Stimulated activated CD8-positive, alpha-beta memory T cell treated with anti-CD3 and anti-CD28 coated beads, Interleukin-15, amount 100 ng/mL, for 48 hours (primary cell): ENCODE results near the gene NCKAP5L.

ENCODE experiments used
- DNase-seq, 2 donors: peaks; one replicate each; pipeline ENCODE4 v3.0.0-alpha.2; 2020; ENCODE audit warnings: low read depth in 2 of 2

NCKAP5L gene

DNA sequence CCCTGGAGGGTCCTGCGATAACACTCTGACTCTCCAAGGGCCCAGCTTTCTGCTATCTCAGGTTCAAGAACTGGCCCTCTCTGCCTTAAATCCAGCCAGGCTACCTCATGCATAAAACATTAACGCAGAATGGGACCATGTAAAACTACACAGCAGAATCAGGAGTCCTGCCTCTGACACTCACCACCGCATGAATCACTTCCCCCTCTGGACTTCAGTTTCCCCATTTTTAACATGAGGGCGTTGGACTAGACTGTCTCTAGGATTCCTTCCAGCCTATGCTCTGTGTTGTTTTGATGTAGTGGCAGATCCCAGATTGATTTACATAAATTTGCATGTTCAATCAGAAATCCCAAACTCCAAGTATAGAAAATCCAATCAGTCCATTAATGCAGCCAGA is 3.3 kb downstream of the NCKAP5L start:
- no peak for DNase-seq

DNA sequence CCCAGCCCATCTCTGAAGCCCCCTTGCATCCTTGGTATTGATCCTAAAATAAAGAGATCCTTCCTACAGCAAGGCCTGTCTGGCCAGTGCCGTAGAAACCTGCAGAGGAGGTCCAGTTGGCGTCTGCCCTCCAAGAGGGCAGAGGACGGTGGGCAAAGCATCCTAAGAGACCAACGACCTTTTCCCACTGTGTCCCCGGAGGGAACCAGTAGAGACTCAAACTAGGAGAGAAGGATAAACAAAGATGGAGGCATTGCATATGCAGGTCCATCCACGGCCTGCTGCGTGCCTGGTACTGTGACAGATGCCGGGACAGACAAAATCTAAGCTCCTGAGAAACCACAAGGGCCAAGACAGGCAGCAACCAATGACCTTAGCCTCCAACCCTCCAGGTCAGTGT is 3.8 kb downstream of the NCKAP5L start:
- no peak for DNase-seq

DNA sequence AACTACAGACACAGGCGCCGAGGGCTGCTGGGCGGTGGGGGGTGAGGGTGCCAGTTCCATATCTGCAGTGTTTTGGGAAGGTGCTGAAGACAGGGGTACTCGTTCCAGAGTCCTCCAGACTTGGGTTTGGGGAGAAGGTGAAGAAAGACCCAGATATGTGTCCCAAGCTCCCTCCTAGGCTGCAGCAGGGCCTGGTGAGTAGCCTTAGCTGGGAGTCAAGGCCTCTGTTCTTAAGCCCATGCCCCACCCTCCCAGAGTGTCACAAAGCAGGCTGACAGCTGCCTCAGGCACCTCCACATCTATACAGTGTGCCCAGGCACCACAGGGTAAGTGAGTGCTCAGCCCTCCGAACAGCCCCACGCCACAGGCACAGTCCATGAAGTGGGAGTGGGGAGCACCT is 4.3 kb downstream of the NCKAP5L start:
- no peak for DNase-seq

DNA sequence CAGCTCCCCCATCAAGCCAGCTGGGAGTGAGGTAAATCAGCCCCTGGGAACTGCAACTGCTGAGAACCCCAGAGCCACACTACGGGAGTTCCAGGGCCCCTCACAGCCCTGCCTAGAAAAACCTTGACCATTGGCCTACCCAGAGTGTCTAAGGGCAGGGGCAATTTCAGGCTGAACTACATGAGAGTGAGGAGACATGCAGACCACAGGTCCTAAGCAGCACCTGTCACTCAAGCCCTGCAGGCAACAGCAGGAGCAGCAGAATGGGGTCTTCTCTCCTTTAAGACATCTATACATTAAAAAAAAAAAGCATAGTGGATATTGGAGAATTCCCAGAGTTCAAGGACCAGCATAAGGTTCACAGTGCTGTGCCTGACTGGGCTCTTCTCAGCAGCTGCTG is 4.9 kb downstream of the NCKAP5L start:
- DNase-seq: no peak

DNA sequence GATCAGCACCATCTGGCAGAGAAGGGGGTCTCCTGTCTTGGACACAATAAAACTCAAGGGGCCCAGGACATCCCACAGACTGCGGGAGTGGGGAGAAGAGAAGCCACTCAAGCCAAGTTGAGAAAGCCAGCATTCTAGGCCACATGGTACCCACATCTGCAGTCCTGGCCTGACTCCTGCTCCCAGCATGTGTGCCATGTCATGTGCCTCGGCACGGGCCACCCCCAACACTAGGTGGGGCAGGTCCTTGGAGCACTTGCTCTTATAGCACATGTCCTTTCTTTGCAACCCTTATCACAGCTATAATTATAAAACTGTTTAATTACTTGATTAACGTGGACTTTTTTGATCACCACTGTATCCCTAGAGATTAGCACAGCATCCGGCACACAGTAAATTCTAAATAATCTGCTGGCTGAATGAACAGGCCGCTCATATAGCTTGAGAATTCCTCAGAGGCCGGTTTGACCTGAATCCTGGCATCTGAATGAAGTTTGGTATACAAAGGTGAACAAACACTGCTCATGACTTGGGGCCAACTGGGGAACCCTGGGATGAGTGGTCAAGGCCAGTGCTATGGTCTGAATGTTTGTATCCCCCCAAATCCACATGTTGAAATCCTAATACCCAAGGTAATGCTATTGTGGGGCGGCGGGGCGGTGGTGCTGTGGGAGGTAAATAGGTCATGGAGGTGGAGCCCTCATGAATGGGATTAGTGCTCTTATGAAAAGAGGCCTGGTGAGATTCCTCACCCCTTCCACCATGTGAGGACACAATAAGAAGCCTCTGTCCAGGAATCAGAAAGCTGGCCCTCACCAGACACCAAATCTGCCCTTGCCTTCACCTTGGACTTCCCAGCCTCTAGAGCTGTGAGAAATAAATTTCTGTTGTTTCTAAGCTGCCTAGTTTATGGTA is 6.6 kb downstream of the NCKAP5L start:
- DNase-seq: no peak

DNA sequence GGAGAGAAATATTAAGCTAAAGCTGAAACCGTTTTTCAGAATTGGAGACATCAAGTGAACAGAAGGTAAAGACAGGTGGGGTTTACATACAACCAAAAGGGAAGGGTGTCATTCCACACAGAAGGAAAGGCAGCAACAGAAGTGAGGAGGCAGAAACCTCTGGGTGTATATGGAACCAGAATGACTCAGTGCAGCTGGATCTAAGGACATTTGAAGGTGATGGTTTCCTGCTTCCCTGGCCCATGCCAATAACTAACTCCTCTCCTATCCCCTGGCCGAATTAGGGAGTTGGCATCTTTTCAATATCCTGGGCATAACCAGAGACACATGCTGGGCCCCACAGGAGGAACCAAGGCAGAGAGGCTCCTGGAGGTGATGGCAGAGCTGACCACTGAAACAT is 8.4 kb downstream of the NCKAP5L start:
- DNase-seq: no peak

DNA sequence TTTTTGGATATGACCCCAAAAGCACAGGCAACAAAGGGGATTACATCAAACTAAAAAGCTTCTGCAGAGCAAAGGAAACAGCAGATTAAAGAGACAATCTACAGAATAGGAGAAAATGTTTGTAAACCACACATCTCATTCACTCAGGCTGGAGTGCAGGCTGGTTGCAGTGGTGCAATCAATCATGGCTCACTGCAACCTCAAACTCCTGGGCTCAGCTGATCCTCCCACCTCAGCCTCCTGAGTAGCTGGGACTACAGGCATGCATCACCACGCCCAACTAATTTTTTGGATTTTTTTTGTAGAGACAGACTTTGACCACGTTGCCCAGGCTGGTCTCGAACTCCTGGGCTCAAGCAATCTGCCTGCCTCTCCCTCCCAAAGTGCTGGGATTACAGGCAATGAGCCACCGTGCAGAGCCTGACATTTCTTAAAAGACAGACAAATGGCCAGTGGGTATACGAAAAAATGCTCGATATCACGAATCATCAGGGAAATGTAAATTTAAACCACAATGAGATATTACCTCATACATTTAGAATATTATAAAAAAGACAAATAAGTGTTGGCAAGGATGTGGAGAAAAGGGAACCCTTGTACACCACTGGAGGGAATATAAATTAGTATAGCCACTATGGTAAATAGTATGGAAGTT is 9.8 kb downstream of the NCKAP5L start:
- DNase-seq: no peak

DNA sequence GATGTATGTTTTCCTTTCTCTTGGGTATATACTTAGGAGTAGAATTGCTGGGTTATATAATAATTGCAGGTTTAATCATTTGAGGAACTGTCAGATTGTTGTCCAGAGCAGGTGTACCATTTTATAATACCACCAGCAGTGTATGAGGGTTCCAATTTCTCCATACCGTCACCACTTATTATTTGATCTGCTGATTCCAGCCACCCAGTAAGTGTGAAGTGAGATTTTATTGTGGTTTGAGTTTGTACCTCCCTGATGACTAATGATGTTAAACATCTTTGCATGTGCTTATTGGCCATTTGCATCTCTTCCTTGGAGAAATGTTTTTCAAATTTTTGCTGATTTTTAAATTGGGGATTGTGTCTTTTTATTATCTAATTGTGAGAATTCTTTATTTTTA is 15.1 kb downstream of the NCKAP5L start:
- DNase-seq: no peak

DNA sequence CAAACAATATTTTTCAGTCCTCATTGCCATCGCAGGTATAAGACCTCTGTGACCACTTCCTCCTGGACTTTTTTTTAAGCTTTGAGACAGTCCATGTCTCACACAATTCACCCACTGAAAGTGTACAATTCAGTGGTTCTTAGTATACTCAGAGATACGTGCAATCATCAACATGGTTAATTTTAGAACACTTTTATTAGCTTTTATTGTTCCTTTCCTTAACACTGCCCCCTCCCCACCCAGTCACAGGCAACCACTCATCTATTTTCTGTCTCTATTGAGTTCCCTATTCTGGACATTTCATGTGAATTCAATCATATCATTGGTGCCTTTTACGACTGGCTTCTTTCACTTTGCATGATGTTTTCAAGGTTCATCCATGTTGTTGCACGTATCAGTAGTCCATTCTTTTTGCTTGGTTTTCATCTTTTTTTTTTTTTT is 16.2 kb downstream of the NCKAP5L start:
- DNase-seq: no peak

DNA sequence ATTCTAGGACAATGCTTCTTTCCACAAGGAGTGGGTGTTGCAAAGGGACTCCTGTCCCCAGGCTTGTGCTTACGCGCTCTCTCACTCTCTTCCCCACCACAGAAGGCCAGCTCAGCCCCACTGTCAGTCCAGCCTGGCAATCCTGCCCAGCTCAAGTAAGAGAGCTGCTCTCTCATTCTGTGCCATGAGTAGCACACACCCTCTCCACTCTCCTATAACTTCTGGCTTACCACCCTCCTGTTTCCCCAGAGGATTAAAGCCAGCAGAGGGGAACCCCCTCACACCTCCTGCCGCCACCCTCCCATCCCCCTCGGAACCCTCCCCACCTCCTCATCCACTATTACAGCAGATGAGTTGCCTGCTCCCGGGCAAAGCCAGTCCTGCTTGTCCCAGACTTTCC is 17.1 kb downstream of the NCKAP5L start:
- DNase-seq: no peak

DNA sequence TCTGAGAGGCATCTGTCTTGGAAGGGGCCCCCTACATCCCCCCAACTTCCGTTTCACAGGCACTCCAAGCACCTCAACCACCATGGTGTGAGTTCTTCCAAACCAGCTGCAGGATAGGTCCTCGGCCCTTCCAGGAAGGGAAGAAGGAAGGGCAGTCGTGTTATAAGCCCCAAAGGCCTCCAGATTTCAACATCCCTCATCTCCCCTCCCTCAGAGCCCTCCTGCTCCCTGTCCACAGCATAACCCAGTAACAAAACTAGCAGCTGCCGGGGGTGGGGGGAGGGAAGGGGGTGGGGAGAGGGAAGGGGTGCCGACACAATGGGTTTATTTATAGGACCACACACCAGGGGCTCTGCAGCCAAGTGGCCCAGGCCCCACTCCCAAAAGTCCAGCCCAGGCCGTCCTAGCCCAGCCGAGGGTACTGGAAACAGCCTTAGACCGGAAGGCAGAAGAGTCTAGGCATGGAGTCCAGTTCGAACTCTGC is 18.3 kb downstream of the NCKAP5L start:
- DNase-seq: no peak

DNA sequence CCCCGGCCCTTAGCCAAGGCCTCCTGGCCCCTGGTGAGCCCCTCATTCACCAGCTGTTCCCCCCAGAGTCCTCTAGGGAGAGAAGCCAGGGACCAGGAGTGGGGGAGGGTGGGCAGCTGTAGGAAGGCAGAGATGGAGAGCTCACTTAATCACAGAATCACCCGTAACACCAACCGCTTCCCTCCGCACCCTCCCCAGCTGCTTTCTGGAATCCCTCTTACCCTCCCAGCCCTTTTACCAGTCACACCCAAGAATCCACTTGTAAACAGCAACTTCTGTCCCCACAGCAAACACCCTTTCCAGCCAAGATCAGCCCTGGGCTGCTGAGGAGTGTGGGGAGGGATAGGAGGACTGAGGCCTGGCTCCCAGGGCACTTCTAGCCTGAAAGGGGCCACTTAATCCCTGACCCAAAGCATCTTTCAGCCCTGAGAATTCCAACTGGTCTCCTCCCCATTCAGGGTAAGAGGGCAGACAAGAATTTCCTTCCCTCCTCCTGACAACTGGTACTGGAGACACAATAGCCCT is 18.8 kb downstream of the NCKAP5L start:
- DNase-seq: no peak

DNA sequence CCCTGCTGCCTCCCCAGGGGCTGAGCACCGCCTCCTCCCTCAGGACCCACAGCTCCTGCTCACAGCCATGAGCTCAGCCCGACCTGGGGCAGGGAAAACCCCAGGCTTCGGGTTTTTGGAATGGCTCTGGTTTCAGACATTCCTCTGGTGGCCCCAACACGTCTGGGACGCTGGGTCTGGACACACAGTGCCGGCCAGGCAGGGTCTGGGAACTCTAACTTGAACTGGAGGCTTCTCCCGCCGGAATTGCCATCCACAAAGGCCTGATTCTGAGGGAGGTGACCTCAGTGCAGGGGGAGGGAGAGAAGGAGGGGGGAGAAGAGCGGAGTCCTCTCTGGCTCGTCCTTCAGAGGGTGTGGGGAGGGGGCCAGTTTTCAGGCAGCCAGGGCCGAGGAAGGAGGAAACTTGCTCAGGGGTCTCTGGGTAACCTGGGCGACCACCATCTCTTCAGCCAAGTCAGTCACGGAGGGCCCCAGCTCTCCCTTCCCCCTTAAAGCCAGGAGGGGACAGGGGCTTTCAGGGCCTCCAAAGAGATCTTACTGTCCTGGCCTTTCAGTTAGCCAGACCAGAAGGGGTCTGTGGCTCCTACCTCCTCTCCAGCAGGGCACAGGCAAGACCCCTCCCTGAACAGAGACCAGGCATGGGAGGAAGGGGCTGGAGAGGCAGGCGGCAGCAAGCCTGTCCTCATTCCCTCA is 19.4 kb downstream of the NCKAP5L start:
- DNase-seq: no peak

DNA sequence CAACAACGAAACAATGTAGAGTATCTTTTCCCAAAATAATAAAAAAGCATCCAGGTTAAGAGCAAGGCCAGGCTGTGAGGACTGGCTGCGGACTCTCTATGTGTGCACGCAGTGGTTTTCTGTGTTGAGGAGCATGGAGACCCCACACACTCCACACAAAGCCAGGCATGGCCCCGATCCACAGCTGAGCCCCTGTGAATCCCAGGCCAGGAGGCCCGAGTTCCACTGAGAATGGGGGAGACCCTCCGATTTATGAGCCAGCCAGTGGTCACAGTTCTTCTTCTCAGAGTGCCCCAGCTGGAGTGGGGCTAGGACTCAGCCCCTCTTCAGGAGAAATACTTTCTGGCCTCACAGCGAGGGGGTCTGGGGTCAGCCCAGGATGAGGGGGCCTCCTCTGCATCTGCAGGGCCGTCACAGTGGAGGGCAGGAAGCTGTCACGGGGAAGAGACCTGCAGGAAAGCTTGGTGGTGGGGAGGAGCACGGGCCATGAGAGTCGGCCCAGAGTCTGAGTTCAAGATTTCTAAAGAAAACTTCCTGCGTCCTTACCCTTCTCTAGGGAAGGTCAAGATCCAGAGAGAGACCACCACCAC is 20.1 kb downstream of the NCKAP5L start:
- no peak for DNase-seq

DNA sequence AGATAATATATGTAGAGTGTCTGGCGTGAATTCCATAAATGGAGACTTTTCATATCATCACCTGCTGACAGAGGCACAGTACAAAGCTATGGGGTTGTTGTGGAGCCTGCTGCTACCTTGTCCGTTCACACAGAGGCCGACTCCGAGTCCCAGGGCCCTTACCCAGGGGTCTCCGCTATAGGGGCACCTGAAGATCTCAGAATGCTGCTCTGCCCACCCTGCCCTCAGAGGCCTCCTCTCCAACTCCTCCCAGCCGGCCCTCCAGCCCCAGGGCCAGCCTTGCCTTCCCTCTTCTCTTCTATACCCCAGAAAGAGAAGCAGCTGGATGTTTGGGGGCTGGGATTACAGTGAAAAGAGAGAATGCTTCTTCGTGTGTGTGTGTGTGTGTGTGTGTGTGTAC is 21.3 kb downstream of the NCKAP5L start:
- no peak for DNase-seq

DNA sequence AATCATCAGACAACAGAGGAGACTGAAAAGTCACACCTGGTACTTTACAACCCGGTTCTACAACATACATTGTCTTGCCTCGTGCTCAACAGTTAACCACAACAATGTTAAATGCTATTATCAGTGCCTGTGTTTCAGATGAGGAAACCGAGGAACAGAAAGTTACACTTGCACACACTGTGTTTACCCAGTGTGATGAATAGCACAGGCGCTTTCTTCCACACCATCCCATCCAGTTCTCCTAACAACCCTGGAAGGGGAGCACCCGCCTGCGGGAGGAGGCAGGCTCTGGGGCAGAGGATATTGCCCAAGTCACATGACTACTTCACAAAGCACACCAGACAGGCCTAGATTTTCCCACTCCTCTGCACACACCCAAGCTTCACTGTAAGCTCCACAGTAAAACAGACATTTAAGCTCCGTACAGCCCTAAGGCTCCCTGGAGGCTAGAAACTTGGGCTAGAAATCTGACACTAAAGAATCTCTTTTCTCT is 21.8 kb downstream of the NCKAP5L start:
- DNase-seq: no peak

DNA sequence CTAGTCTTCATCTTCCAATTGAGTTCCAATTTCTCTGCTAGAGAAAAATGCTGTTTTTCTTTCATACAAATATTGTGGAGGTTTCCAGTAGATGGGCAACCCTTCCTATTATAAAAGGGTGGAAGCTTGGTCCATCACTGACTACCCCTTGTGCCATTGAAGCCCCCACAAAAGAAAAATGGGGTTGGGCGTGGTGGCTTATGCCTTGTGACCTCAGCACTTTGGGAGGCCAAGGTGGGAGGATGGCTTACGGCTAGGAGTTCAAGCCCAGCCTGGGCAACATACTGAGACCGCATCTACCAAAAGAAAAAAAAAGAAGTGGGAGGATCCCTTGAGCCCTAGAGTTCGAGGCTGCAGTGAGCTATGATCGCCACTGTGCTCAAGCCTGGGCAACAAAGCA is 22.8 kb downstream of the NCKAP5L start:
- DNase-seq: no peak

DNA sequence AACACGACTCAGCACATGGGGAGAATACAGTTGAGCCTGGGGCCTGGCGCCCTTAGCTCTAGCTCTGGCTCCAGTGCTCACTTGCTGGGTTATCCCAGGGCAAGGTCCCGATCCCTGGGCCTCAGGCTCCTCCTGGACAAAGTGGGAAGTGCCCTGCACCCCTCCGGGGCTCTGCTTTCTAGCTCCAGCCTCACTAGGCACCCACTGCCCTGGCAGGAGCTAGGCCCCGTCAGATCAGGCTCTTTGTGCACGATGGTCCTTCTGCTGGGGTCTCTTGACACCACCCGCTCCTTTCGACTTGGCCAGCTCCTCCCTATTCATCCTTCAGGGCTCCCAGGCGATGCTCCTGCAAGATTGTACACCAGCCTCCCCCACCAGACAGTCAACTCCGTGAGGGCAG is 23.4 kb downstream of the NCKAP5L start:
- no peak for DNase-seq

DNA sequence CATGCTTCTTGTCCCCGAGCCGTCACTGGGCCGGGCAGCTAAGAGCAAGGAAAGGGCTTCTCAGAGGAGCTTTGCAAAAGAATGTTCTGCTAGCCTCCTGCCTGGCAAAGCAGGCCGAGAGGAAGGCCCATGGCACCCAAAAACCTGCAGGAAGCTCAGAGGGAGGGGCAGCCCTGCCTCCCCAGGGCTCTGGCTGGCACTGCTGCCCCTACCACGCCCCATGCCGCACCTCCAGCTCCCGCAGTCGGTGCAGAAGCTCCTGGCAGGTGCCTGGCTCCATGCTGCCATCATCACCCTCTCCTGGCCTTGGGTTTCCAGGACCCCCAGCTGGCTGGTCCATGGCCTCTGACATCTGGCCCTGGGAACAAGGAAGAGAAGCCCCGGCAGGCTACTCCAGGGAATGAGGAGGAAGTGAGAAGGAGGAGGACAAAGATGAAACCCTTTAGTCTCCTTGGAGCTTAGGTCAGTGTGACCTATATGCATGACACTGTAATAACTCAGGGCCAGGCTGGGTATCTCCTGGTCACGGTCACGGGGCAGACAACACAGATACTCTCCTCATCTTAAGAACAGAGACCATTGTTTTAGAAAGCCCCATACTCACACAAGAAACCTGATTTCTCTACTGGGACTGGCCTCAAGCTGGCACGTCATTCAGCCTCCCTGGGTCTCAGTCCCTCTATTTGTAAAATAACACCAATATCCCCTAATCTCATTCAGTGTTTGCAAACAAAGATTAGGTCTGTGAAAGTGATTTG is 24.3 kb downstream of the NCKAP5L start:
- DNase-seq: no peak

DNA sequence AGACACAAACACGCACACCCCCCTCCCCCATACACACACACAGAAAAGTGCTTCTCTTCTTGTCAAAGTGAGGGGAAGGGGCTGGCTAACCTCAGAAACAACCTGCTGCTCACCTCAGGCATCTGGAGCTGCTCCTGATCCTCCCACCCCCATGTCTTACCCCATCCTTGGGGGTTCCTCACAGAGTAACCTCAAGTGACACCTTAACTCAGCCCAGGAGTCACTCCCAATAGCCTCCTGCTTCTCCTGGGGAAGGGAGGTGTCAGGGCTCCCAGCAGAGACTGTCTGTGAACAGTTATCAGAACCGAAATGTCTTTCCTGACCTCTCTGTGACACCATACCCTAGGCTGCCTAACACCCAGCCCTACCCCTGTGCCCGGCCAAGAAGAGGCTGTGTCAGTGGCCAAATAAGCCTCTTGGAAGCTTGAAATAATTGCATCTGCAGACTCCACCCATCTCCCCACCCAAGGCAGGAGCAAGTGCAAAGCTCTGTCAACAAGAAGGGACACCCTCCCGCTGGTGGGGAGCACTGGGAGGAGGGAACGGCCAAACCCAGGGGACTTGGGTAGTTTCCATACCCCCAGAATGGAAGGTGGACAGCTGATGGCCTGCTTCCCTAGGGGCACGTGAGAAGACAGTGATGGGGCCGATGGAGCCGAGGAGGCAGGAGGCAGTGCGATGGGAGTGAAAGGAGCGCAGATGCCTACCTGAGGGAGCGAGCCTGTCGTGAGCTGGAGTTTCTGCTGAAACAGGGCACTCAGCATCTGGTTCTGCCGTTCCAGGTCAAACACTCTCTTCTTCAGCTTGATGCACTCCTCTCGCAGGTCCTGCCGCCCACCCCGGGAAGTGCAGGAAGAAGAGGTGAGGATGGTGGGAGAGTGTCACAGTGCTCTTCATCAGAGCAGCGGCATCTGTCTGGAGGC is 26.8 kb downstream of the NCKAP5L start:
- DNase-seq: no peak
